RWPE1 (cell line): ENCODE data around the gene EVL.
A peak's percentile ranks its signal among the peaks of the same experiment; 100 is the strongest.

ENCODE experiments used
- CTCF ChIA-PET: fragments of 350-600 bp; sonication (Branson Sonifier 250); formaldehyde crosslinking; extraction: SDS; loops from one replicate; lab custom pipeline; 2021; lab: Yijun Ruan, JAX
- POLR2A ChIA-PET: fragments of 400-600 bp; formaldehyde crosslinking; extraction: SDS; loops from one replicate; lab custom pipeline; 2020; ENCODE audit warnings: antibody characterized with exemption; ENCODE audit not compliant: low non-redundant PET; lab: Yijun Ruan, JAX
- DNase-seq: peaks from one replicate; pipeline ENCODE4 v3.0.0; 2012; ENCODE audit warnings: low spot score
- H3K27ac ChIP-seq: fragments of 450-650 bp; 2 replicates; pipeline ENCODE4 v1.5.1; 2017
- CTCF ChIP-seq: fragments of 450-650 bp; conservative IDR thresholded peaks from 2 replicates; pipeline ENCODE4 v1.5.1; 2017; ENCODE audit warnings: low read depth, mild to moderate bottlenecking

The EVL gene

GRCh38 chr14:100073576-100074430, 8.6 kb downstream of the EVL start:
- H3K27ac ChIP-seq = no peak overlapping the region
- TF ChIP-seq CTCF = no peak
- ChIA-PET CTCF (no interaction called here), POLR2A (no interaction called here)
- no peak for DNase-seq

- no peak for TF ChIP-seq CTCF
- CTCF ChIA-PET = no interaction called here
- no peak for DNase-seq
- H3K27ac ChIP-seq = no peak overlapping the region
- POLR2A ChIA-PET = no interaction called here
These were observed 9.3 kb downstream of the EVL start for GRCh38 chr14:100074431-100075100.

GRCh38 chr14:100075681-100076080, 10.5 kb downstream of the EVL start:
- POLR2A ChIA-PET = no interaction called here
- no peak for DNase-seq
- CTCF ChIA-PET = interaction anchor here (0.6 kb wide), 1 partner anchor 60 kb away, joined by 3 read pairs; no protein-coding TSS in a partner anchor
- no peak for TF ChIP-seq CTCF
- 0 out of 2 replicates have a peak overlapping the region, but pooled peaks have one; percentile 3 for H3K27ac ChIP-seq

GRCh38 chr14:100076133-100076532, 10.9 kb downstream of the EVL start:
- ChIA-PET CTCF (interaction anchor here (0.6 kb wide), 2 partner anchors 69 to 1383 kb away, joined by 3 to 4 read pairs; no protein-coding TSS in a partner anchor), POLR2A (no interaction called here)
- TF ChIP-seq CTCF = no peak
- no peak for DNase-seq
- H3K27ac ChIP-seq = peak overlapping the region; percentile 33

GRCh38 chr14:100076606-100077005, 11.4 kb downstream of the EVL start:
- POLR2A ChIA-PET = no interaction called here
- peak; percentile 30 for DNase-seq
- CTCF ChIA-PET = interaction anchor here (0.6 kb wide), 2 partner anchors 68 to 1383 kb away, joined by 3 to 4 read pairs; no protein-coding TSS in a partner anchor
- peak overlapping the region; percentile 33 for H3K27ac ChIP-seq
- no peak for TF ChIP-seq CTCF

GRCh38 chr14:100077441-100077840, 12.2 kb downstream of the EVL start:
- CTCF ChIA-PET = no interaction called here
- DNase-seq = no peak
- POLR2A ChIA-PET = no interaction called here
- H3K27ac ChIP-seq = no peak overlapping the region
- no peak for TF ChIP-seq CTCF
